GM12801 (cell line): ENCODE measurements around the gene GPBP1L1.

Experiments used
- CTCF ChIP-seq: IDR thresholded peaks from one replicate; pipeline ENCODE4 v1.5.1; 2011; ENCODE audit warnings: control low read depth; ENCODE audit not compliant: insufficient read length; ENCODE audit errors: extremely low read depth

Gene GPBP1L1

GRCh38 chr1:45686015-45686287 is 382 bp downstream of the GPBP1L1 start:
- no peak for TF ChIP-seq CTCF

GRCh38 chr1:45685308-45686014 is 872 bp downstream of the GPBP1L1 start:
- TF ChIP-seq CTCF: no peak

GRCh38 chr1:45684402-45684801 is 1.9 kb downstream of the GPBP1L1 start:
- no peak for TF ChIP-seq CTCF

GRCh38 chr1:45682942-45683341 is 3.4 kb downstream of the GPBP1L1 start:
- TF ChIP-seq CTCF: no peak

- TF ChIP-seq CTCF: no peak
Observed at GRCh38 chr1:45679123-45679522, 7.2 kb downstream of the GPBP1L1 start.

GRCh38 chr1:45678489-45678888 is 7.8 kb downstream of the GPBP1L1 start:
- TF ChIP-seq CTCF: no peak

GRCh38 chr1:45677751-45678245 is 8.5 kb downstream of the GPBP1L1 start:
- TF ChIP-seq CTCF: no peak

- no peak for TF ChIP-seq CTCF
Observed at GRCh38 chr1:45674478-45674877, 11.9 kb downstream of the GPBP1L1 start.
